ENCODE results near the gene NAALADL2.
"Not testable (repeated sequence)": the region's sequence is repeated elsewhere in the genome, so short reads cannot be mapped to it uniquely, and the experiment has no call there.

Gene NAALADL2

DNA sequence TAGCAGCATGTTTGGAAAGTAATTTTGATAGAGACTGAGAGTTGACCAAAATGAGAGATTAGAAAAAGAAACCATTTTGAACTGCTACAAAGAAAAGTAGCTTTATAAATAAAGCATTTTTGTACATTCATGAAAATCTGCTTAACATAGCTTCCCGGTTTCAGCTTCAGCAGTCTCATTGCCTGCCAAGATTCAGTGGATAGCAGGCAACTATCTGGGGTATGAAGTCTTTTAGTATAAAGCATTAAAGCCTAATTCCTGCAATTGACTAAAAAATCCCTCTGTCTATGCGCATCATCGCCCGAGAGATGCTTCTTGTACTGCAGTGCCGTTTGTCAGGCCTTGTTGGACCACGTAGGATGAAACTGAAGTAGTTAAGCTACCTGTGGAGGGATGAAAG lies 588.4 kb downstream of the NAALADL2 start:
- H3K9me3 ChIP-seq (ENCODE audit: low read length): no peaks in the 10 kb centered on the region

DNA sequence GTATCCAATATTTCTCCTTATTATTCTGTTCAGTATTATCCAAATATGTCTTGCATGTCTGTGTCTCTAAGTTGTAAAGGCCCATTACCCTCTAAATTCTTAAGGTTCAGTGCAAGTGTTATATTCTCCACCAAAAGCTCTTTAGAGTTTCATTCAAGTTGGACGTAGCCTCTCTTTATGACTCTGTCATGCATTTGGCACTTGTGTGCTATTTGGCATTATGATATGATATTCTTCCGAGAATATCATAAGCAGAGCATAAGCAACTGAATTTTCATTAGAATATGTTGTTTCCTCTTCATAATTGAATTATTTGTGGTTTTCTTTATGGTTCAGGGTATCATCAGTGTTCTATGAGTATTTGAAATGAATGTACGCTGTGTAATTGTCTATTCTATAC lies 594.2 kb downstream of the NAALADL2 start:
- Histone ChIP-seq H3K9me3 (ENCODE audit: low read length) (no peaks in the 10 kb centered on the region), H3K27ac (ENCODE audit: low read depth, low read length) (no peak overlapping the region), H3K36me3 (ENCODE audit: insufficient read depth, low read length) (no peaks in the 10 kb centered on the region), H3K9ac (ENCODE audit: low read length) (no peak overlapping the region), H3K4me1 (ENCODE audit: insufficient read depth, low read length) (no peaks in the 10 kb centered on the region), H3K27me3 (ENCODE audit: control insufficient read depth in 1 of 2, insufficient read depth in 2 of 2, low read length in 2 of 2) (no peaks in the 10 kb centered on the region), H3K4me3 (ENCODE audit: low read depth in 1 of 2, low read length in 2 of 2) (no peak overlapping the region)

More for the DNA sequence above, 588.4 kb downstream of the NAALADL2 start:
- Histone ChIP-seq H3K27me3 (ENCODE audit: control insufficient read depth in 1 of 2, insufficient read depth in 2 of 2, low read length in 2 of 2) (no peaks in the 10 kb centered on the region), H3K36me3 (ENCODE audit: insufficient read depth, low read length) (no peaks in the 10 kb centered on the region), H3K4me3 (ENCODE audit: low read depth in 1 of 2, low read length in 2 of 2) (no peak overlapping the region), H3K27ac (ENCODE audit: low read depth, low read length) (no peak overlapping the region), H3K4me1 (ENCODE audit: insufficient read depth, low read length) (no peaks in the 10 kb centered on the region), H3K9ac (ENCODE audit: low read length) (no peak overlapping the region)

DNA sequence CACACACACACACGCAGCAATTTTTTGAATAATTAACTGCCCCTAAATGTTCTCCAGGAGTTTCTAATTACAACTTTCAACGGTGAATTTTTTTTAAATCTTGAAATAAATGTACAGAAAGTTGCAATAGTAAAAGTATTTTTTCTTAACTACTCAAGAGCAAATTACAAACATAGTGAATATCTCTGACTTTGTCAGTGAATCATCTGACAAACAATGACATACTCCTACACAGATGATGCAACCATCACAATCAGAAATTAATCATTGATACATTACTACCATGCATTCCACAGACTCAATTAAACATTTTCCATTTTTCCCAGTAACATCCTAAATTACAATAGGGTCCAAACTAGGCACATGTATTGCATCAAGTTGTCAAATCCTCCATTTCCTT lies 597.3 kb downstream of the NAALADL2 start:
- Histone ChIP-seq H3K27ac (ENCODE audit: low read depth, low read length) (no peak overlapping the region), H3K27me3 (ENCODE audit: control insufficient read depth in 1 of 2, insufficient read depth in 2 of 2, low read length in 2 of 2) (no peaks in the 10 kb centered on the region), H3K36me3 (ENCODE audit: insufficient read depth, low read length) (no peaks in the 10 kb centered on the region), H3K9ac (ENCODE audit: low read length) (no peak overlapping the region), H3K4me1 (ENCODE audit: insufficient read depth, low read length) (no peaks in the 10 kb centered on the region), H3K4me3 (ENCODE audit: low read depth in 1 of 2, low read length in 2 of 2) (no peak overlapping the region), H3K9me3 (ENCODE audit: low read length) (no peaks in the 10 kb centered on the region)

DNA sequence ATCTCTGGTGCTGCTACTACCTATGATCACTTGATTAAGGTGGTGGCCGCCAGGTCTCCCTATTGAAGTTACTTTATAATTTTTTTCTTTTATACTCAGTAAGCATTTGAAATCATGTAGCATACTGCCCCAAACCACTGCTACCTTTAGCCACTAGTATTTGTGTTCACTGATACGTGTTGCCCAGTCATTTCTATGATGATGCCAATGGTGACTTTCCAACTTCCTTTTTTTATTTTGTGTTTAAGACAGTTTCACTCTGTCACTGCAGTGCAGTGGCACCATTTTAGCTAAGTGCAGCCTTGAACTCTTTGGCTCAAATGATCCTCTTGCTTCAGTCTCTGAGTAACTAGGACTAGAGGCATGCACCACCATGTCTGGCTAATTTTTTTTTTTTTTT lies 598.2 kb downstream of the NAALADL2 start:
- no peak overlapping the region for H3K4me3 ChIP-seq (ENCODE audit: low read depth in 1 of 2, low read length in 2 of 2)
- H3K27ac ChIP-seq (ENCODE audit: low read depth, low read length): no peak overlapping the region
- no peaks in the 10 kb centered on the region for H3K4me1 ChIP-seq (ENCODE audit: insufficient read depth, low read length)
- H3K36me3 ChIP-seq (ENCODE audit: insufficient read depth, low read length): no peaks in the 10 kb centered on the region
- no peaks in the 10 kb centered on the region for H3K27me3 ChIP-seq (ENCODE audit: control insufficient read depth in 1 of 2, insufficient read depth in 2 of 2, low read length in 2 of 2)
- H3K9me3 ChIP-seq (ENCODE audit: low read length): no peaks in the 10 kb centered on the region
- no peak overlapping the region for H3K9ac ChIP-seq (ENCODE audit: low read length)

DNA sequence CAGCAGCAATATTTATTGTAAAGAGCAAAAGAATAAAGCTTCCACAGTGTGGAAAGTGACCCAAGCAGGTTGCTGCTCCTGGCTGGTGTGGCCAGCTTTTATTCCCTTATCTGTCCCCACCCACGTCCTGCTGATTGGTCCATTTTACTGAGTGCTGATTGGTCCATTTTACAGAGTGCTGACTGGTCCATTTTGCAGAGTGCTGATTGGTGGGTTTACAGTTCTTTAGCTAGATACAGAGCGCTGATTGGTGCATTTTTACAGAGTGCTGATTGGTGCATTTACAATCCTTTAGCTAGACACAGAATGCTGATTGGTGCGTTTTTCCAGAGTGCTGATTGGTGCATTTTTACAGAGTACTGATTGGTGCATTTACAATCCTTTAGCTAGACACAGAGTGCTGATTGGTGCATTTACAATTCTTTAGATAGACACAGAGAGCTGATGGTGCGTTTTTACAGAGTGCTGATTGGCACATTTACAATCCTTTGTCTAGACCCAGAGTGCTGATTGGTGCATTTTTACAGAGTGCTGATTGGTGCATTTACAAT lies 601.8 kb downstream of the NAALADL2 start:
- not testable (repeated sequence) for H3K4me1 ChIP-seq (ENCODE audit: insufficient read depth, low read length); H3K4me3 ChIP-seq (ENCODE audit: low read depth in 1 of 2, low read length in 2 of 2); H3K9me3 ChIP-seq (ENCODE audit: low read length); H3K27me3 ChIP-seq (ENCODE audit: control insufficient read depth in 1 of 2, insufficient read depth in 2 of 2, low read length in 2 of 2); H3K9ac ChIP-seq (ENCODE audit: low read length); H3K27ac ChIP-seq (ENCODE audit: low read depth, low read length); H3K36me3 ChIP-seq (ENCODE audit: insufficient read depth, low read length)

DNA sequence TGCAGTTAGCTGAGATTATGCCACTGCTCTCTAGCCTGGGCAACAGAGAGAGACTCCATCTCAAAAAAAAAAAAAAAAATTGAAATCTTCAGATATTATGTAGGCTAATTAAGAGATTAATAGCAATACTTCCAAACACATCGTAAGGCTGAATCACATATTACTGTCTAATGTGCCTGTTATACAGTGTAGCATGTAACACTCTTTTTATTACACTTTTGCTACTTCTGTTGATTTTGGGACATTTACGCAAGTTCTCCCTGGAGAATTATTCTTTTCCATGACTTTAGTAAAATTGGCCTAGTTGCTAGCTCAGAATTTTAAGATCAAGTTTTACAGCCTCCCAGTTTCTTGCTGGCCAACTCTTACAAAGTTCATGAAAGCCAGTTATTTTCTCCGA lies 605.2 kb downstream of the NAALADL2 start:
- H3K27me3 ChIP-seq (ENCODE audit: control insufficient read depth in 1 of 2, insufficient read depth in 2 of 2, low read length in 2 of 2): no peaks in the 10 kb centered on the region
- no peaks in the 10 kb centered on the region for H3K36me3 ChIP-seq (ENCODE audit: insufficient read depth, low read length)
- H3K4me3 ChIP-seq (ENCODE audit: low read depth in 1 of 2, low read length in 2 of 2): no peak overlapping the region
- H3K4me1 ChIP-seq (ENCODE audit: insufficient read depth, low read length): no peaks in the 10 kb centered on the region
- no peaks in the 10 kb centered on the region for H3K9me3 ChIP-seq (ENCODE audit: low read length)
- no peak overlapping the region for H3K9ac ChIP-seq (ENCODE audit: low read length)
- H3K27ac ChIP-seq (ENCODE audit: low read depth, low read length): no peak overlapping the region

DNA sequence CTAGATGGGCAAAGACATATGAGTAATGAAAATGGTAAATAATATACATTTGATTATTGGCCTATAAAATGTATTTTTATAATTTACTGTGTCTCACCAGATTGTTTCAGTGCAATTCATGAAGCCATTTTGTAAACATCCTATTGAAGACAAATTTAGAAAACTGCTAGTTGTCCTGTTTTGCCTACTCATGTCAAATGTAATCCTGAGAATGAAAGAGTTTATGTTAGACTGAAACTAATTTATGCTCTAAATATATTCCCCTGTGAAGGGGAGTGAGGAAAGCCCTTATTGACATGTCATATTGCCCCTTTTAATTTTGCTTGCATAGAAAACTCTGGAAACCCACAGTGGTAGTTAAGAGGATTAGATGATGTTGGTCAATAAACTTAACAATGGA lies 610.0 kb downstream of the NAALADL2 start:
- no peaks in the 10 kb centered on the region for H3K27me3 ChIP-seq (ENCODE audit: control insufficient read depth in 1 of 2, insufficient read depth in 2 of 2, low read length in 2 of 2)
- no peaks in the 10 kb centered on the region for H3K9me3 ChIP-seq (ENCODE audit: low read length)
- no peak overlapping the region for H3K4me3 ChIP-seq (ENCODE audit: low read depth in 1 of 2, low read length in 2 of 2)
- no peak overlapping the region for H3K27ac ChIP-seq (ENCODE audit: low read depth, low read length)
- H3K4me1 ChIP-seq (ENCODE audit: insufficient read depth, low read length): no peaks in the 10 kb centered on the region
- H3K9ac ChIP-seq (ENCODE audit: low read length): no peak overlapping the region
- no peaks in the 10 kb centered on the region for H3K36me3 ChIP-seq (ENCODE audit: insufficient read depth, low read length)

DNA sequence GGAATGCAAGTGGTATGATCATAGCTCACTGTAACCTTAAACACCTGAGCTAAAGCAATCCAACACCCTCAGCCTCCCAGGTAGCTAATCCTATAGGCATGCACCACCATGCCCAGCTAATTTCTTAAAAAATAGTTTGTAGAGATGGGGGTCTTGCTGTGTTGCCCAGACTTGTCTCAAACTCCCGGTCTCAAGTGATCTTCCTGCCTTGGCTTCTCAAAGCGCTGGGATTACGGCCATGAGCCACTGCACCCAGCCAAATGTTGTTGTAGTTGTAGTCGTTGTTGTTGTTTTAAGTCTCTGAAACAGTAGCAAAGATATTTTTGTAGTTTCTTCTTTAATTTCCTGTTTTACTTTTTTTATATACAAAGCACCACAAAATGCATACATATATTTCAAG lies 616.6 kb downstream of the NAALADL2 start:
- Histone ChIP-seq H3K27me3 (ENCODE audit: control insufficient read depth in 1 of 2, insufficient read depth in 2 of 2, low read length in 2 of 2) (no peaks in the 10 kb centered on the region), H3K36me3 (ENCODE audit: insufficient read depth, low read length) (no peaks in the 10 kb centered on the region), H3K4me1 (ENCODE audit: insufficient read depth, low read length) (no peaks in the 10 kb centered on the region), H3K4me3 (ENCODE audit: low read depth in 1 of 2, low read length in 2 of 2) (no peak overlapping the region), H3K9ac (ENCODE audit: low read length) (no peak overlapping the region), H3K9me3 (ENCODE audit: low read length) (no peaks in the 10 kb centered on the region), H3K27ac (ENCODE audit: low read depth, low read length) (no peak overlapping the region)

DNA sequence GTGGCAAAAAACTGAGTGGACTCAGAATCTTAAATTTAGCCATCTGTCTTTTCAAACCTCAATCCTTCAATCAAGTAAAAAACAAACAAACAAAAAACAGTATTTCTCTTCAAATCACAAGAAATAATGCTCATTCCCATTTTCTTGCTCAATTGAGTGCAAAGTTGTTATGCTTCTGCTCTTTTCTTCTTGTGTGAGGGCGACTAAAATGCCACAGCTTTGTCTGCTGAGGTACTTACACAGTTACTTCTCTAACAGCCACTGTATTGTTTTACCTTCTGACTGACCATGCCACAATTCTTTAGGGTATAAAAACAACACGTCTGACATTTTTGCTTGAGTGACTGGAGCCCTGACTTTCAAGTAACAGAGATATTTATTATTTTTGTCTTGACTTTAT lies 617.4 kb downstream of the NAALADL2 start:
- Histone ChIP-seq H3K4me3 (ENCODE audit: low read depth in 1 of 2, low read length in 2 of 2) (no peak overlapping the region), H3K9me3 (ENCODE audit: low read length) (no peaks in the 10 kb centered on the region), H3K27me3 (ENCODE audit: control insufficient read depth in 1 of 2, insufficient read depth in 2 of 2, low read length in 2 of 2) (no peaks in the 10 kb centered on the region), H3K27ac (ENCODE audit: low read depth, low read length) (no peak overlapping the region), H3K4me1 (ENCODE audit: insufficient read depth, low read length) (no peaks in the 10 kb centered on the region), H3K9ac (ENCODE audit: low read length) (no peak overlapping the region), H3K36me3 (ENCODE audit: insufficient read depth, low read length) (no peaks in the 10 kb centered on the region)

DNA sequence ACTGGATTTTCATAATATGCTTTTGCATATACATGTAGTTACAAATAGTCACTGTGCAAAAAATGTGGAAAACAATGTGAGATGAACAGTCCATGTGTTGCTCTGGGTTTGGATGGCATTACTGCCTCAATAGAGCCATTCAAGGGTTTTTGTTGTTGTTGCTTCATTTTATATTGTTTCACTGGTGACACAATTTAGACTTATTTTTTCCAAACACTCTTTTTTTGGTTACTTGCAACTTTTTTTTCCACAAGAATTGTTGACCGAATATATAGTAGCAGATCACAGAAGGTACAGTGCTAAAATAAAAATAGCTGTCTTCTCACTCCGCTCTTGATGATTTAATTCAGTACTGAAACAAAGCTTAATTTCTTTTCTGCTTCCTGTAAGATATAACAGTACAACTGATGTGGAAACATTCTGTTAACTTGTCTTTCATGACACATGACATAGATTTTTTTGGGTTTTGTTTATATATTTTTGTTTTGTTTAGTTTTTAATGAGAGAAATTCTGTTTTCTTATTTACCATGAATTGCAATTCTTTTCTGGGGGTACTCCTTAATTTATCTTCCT lies 618.6 kb downstream of the NAALADL2 start:
- Histone ChIP-seq H3K4me3 (ENCODE audit: low read depth in 1 of 2, low read length in 2 of 2) (no peak overlapping the region), H3K27ac (ENCODE audit: low read depth, low read length) (no peak overlapping the region), H3K27me3 (ENCODE audit: control insufficient read depth in 1 of 2, insufficient read depth in 2 of 2, low read length in 2 of 2) (no peaks in the 10 kb centered on the region), H3K4me1 (ENCODE audit: insufficient read depth, low read length) (no peaks in the 10 kb centered on the region), H3K9me3 (ENCODE audit: low read length) (no peaks in the 10 kb centered on the region), H3K36me3 (ENCODE audit: insufficient read depth, low read length) (no peaks in the 10 kb centered on the region), H3K9ac (ENCODE audit: low read length) (no peak overlapping the region)

DNA sequence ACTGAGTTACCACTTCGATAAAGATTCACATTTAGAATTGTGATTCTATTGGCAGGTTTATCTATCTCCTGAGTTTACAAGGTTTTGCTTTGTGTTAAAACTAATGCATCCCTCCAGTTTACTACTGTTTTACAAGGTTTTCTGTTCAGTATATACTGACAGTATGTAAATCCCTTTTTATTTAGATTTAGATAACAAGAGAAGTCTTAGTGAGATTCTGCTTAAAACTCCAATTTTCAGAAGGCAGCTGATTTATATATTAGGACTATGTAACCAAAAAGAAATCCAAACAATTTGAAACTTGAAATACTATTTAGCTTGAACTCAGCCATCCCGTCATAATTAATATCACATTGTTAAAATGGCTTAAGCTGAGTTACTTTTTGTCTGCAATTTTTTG lies 619.2 kb downstream of the NAALADL2 start:
- Histone ChIP-seq H3K4me1 (ENCODE audit: insufficient read depth, low read length) (no peaks in the 10 kb centered on the region), H3K9me3 (ENCODE audit: low read length) (no peaks in the 10 kb centered on the region), H3K36me3 (ENCODE audit: insufficient read depth, low read length) (no peaks in the 10 kb centered on the region), H3K27me3 (ENCODE audit: control insufficient read depth in 1 of 2, insufficient read depth in 2 of 2, low read length in 2 of 2) (no peaks in the 10 kb centered on the region), H3K4me3 (ENCODE audit: low read depth in 1 of 2, low read length in 2 of 2) (no peak overlapping the region), H3K27ac (ENCODE audit: low read depth, low read length) (no peak overlapping the region), H3K9ac (ENCODE audit: low read length) (no peak overlapping the region)

DNA sequence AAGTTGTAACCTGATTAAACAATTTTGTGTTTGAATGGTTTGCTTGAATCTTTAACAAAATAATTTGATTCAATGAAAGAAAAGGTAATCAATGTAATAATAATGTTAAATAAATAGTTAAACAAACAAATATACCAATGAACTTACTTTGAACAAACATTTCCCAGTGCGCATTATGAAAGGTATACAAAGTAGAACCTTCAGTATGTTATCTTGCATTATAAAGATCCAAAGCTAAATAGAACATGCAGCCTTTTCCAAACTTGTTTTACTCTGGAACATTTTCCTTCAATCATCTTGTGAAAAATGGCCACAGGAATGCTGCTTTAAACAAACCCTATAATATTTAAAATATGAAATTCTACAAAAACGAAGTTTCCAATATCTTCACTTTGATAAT lies 620.0 kb downstream of the NAALADL2 start:
- Histone ChIP-seq H3K4me1 (ENCODE audit: insufficient read depth, low read length) (no peaks in the 10 kb centered on the region), H3K9ac (ENCODE audit: low read length) (no peak overlapping the region), H3K4me3 (ENCODE audit: low read depth in 1 of 2, low read length in 2 of 2) (no peak overlapping the region), H3K9me3 (ENCODE audit: low read length) (no peaks in the 10 kb centered on the region), H3K27me3 (ENCODE audit: control insufficient read depth in 1 of 2, insufficient read depth in 2 of 2, low read length in 2 of 2) (no peaks in the 10 kb centered on the region), H3K27ac (ENCODE audit: low read depth, low read length) (no peak overlapping the region), H3K36me3 (ENCODE audit: insufficient read depth, low read length) (no peaks in the 10 kb centered on the region)

Measured in muscle layer of colon (tissue), 2 donors.